OCI-LY7 (cell line): ENCODE results near the gene ATP6V1C2. TPM values are rescaled to one million over a fixed set of nuclear protein-coding genes. Genes with fewer than 3 reads are reported as not detected.

Source experiments
- BruUV-seq: library from RNA; stranded (reverse); fragments of 400-500 nt; replicated peaks from 2 replicates; lab custom pipeline; 2021; lab: Mats Ljungman, UMichigan
- CTCF ChIA-PET: fragments of 300-600 bp; sonication (Branson Sonifier 250); formaldehyde crosslinking; loops from one replicate; lab custom pipeline; 2022; ENCODE audit warnings: antibody characterized with exemption; ENCODE audit not compliant: unreplicated experiment; lab: Charles Lee
- POLR2A ChIA-PET: fragments of 300-600 bp; sonication (Branson Sonifier 250); formaldehyde crosslinking; loops from one replicate; lab custom pipeline; 2022; ENCODE audit warnings: antibody characterized with exemption; lab: Charles Lee
- DNase-seq: peaks from one replicate; pipeline ENCODE4 v3.0.0-alpha.2; 2015; ENCODE audit warnings: low spot score
- H2AFZ ChIP-seq: fragments of 200-600 bp; sonication (generic), shearing (Covaris generic); 2 replicates; pipeline ENCODE4 v1.6.1; 2014; ENCODE audit warnings: mild to moderate bottlenecking, antibody characterized with exemption, low read length, moderate library complexity
- H3K27ac ChIP-seq: fragments of 200-600 bp; sonication (generic); 2 replicates; pipeline ENCODE4 v1.5.1; 2014; ENCODE audit warnings: mixed run types, low read depth, mild to moderate bottlenecking, moderate library complexity, low read length, inconsistent platforms; ENCODE audit not compliant: poor library complexity, severe bottlenecking
- H3K36me3 ChIP-seq: fragments of 200-600 bp; sonication (generic); 2 replicates; pipeline ENCODE4 v1.6.1; 2014; ENCODE audit warnings: mild to moderate bottlenecking, antibody characterized with exemption, low read length, moderate library complexity, mixed read lengths; ENCODE audit not compliant: insufficient read depth
- H3K4me1 ChIP-seq: fragments of 200-600 bp; sonication (generic); 2 replicates; pipeline ENCODE4 v1.5.1; 2014; ENCODE audit warnings: mild to moderate bottlenecking, low read length; ENCODE audit not compliant: insufficient read depth, poor library complexity, severe bottlenecking
- H3K4me2 ChIP-seq: fragments of 200-600 bp; sonication (generic); 2 replicates; pipeline ENCODE4 v1.6.1; 2014; ENCODE audit warnings: mild to moderate bottlenecking, low read length
- H3K4me3 ChIP-seq: fragments of 200-600 bp; sonication (generic); 2 replicates; pipeline ENCODE4 v1.5.1; 2014; ENCODE audit warnings: mild to moderate bottlenecking, low read depth, low read length; ENCODE audit not compliant: poor library complexity, severe bottlenecking
- H3K79me2 ChIP-seq: fragments of 200-600 bp; sonication (generic); 2 replicates; pipeline ENCODE4 v1.6.1; 2016; ENCODE audit warnings: low read depth, mild to moderate bottlenecking, low read length, moderate library complexity, mixed read lengths; ENCODE audit not compliant: insufficient read depth
- H3K9me2 ChIP-seq: fragments of 200-600 bp; sonication (generic); 2 replicates; pipeline ENCODE4 v1.6.1; 2016; ENCODE audit warnings: mild to moderate bottlenecking, low read length, mixed read lengths; ENCODE audit not compliant: insufficient read depth
- H3K9me3 ChIP-seq: fragments of 200-600 bp; sonication (generic); 2 replicates; pipeline ENCODE4 v1.6.1; 2014; ENCODE audit warnings: mild to moderate bottlenecking, mixed run types, low read length, mixed read lengths
- H4K20me1 ChIP-seq: fragments of 200-600 bp; sonication (generic); 2 replicates; pipeline ENCODE4 v1.6.1; 2014; ENCODE audit warnings: mild to moderate bottlenecking, antibody characterized with exemption, low read length, moderate library complexity, mixed read lengths; ENCODE audit not compliant: insufficient read depth
- CTCF ChIP-seq: fragments of 200-600 bp; sonication (generic); conservative IDR thresholded peaks from 2 replicates; pipeline ENCODE4 v1.5.1; 2014; ENCODE audit warnings: mild to moderate bottlenecking, antibody characterized with exemption, low read length, moderate library complexity, mixed read lengths
- EZH2phosphoT487 ChIP-seq: fragments of 200-600 bp; sonication (generic); IDR thresholded peaks from 2 replicates; pipeline ENCODE4 v1.6.1; 2018; ENCODE audit warnings: low read depth, borderline replicate concordance, mild to moderate bottlenecking, mixed run types, antibody characterized with exemption, low read length, moderate library complexity, mixed read lengths
- intact Hi-C: fragments of 100-400 bp; cut with micrococcal nuclease; formaldehyde crosslinking; loops from one replicate; pipeline ENCODE4 v1.10.0; 2022; ENCODE audit not compliant: unreplicated experiment
- total RNA-seq, 2 experiments: library from RNA; depleted of rRNA in 1 of 2; stranded (reverse); fragments of >200 nt in 1 of 2; shearing (Covaris generic) in 1 of 2; gene quantifications; 2 replicates each; pipeline ENCODE4 v1.2.3, GENCODE V29; 2014 to 2022

The ATP6V1C2 gene
- total RNA-seq, 2 experiments from 2014 or later = 0.13 TPM; not detected in 1

GRCh38 chr2:10776231-10776977 is 55.0 kb downstream of the ATP6V1C2 start:
- no peak for TF ChIP-seq CTCF
- no peak for TF ChIP-seq EZH2phosphoT487
- H3K9me3 ChIP-seq = no peaks in the 10 kb centered on the region
- ChIA-PET POLR2A (interaction anchor here (0.5 kb wide), 1 partner anchor 366 kb away, joined by 6 read pairs; no protein-coding TSS in a partner anchor), CTCF (no interaction called here)
- H2AFZ ChIP-seq = no peak overlapping the region
- no peak for DNase-seq
- H3K27ac ChIP-seq = no peak overlapping the region
- intact Hi-C loops = no loop called here
- no peak overlapping the region for H3K4me3 ChIP-seq
- H4K20me1 ChIP-seq = no peaks in the 10 kb centered on the region
- peaks cover 21% of the 10 kb centered on the region for H3K36me3 ChIP-seq
- no peaks in the 10 kb centered on the region for H3K4me1 ChIP-seq
- no peak overlapping the region for H3K4me2 ChIP-seq
- H3K9me2 ChIP-seq = no peaks in the 10 kb centered on the region
- no peaks in the 10 kb centered on the region for H3K79me2 ChIP-seq
- no TSS peak for BruUV-seq

- Histone ChIP-seq H3K79me2 (no peaks in the 10 kb centered on the region), H3K9me3 (no peaks in the 10 kb centered on the region), H3K27ac (no peak overlapping the region), H3K9me2 (no peaks in the 10 kb centered on the region), H4K20me1 (no peaks in the 10 kb centered on the region), H2AFZ (no peak overlapping the region), H3K4me1 (no peaks in the 10 kb centered on the region), H3K36me3 (peaks cover 29% of the 10 kb centered on the region), H3K4me3 (no peak overlapping the region), H3K4me2 (no peak overlapping the region)
- ChIA-PET POLR2A (no interaction called here), CTCF (no interaction called here)
- TF ChIP-seq EZH2phosphoT487 (no peak), CTCF (no peak)
- no peak for DNase-seq
- intact Hi-C loops = no loop called here
- BruUV-seq = no TSS peak
Measured at GRCh38 chr2:10777111-10777841, 55.8 kb downstream of the ATP6V1C2 start.
